Dendritic cell treated with granulocyte-macrophage colony-stimulating factor and Interleukin-4, amounts not matched to agents 40 ng/mL and 50 ng/mL, for 4 days (primary cell): ENCODE measurements around the gene EVX2.
A peak's percentile ranks its signal among the peaks of the same experiment; 100 is the strongest.

Source experiments
- H3K27ac Mint-ChIP-seq: one replicate; pipeline ENCODE4 v1.8.0; 2022; ENCODE audit warnings: mild to moderate bottlenecking, mixed read lengths
- H3K27me3 Mint-ChIP-seq: one replicate; pipeline ENCODE4 v1.8.0; 2022; ENCODE audit warnings: mild to moderate bottlenecking, mixed read lengths
- H3K36me3 Mint-ChIP-seq: one replicate; pipeline ENCODE4 v1.8.0; 2022; ENCODE audit warnings: low read depth, mixed read lengths
- H3K4me1 Mint-ChIP-seq: one replicate; pipeline ENCODE4 v1.8.0; 2022; ENCODE audit warnings: low read depth, mixed read lengths
- H3K4me3 Mint-ChIP-seq: one replicate; pipeline ENCODE4 v1.8.0; 2022; ENCODE audit warnings: mild to moderate bottlenecking, moderate library complexity, mixed read lengths
- H3K9me3 Mint-ChIP-seq: one replicate; pipeline ENCODE4 v1.8.0; 2022; ENCODE audit warnings: mixed read lengths
- intact Hi-C: fragments of 100-400 bp; cut with micrococcal nuclease; formaldehyde crosslinking; loops from one replicate; pipeline ENCODE4 v1.15.0; 2022

EVX2 gene

GRCh38 chr2:176125772-176126054 lies 42.0 kb upstream of the EVX2 start:
- H3K36me3 Mint-ChIP-seq = no peaks in the 10 kb centered on the region
- peaks cover 39% of the 10 kb centered on the region for H3K4me1 Mint-ChIP-seq
- H3K4me3 Mint-ChIP-seq = no peak overlapping the region
- H3K27me3 Mint-ChIP-seq = peaks cover 88% of the 10 kb centered on the region
- intact Hi-C loops = loop anchor here (2.0 to 5.0 kb wide), 3 partner anchors 512 to 1037 kb away; no protein-coding TSS in a partner anchor
- H3K27ac Mint-ChIP-seq = no peak overlapping the region
- H3K9me3 Mint-ChIP-seq = no peaks in the 10 kb centered on the region

- H3K27ac Mint-ChIP-seq = no peak overlapping the region
- H3K27me3 Mint-ChIP-seq = peaks cover 91% of the 10 kb centered on the region
- intact Hi-C loops = loop anchor here (5.0 kb wide), 2 partner anchors 512 to 1037 kb away; no protein-coding TSS in a partner anchor
- no peaks in the 10 kb centered on the region for H3K36me3 Mint-ChIP-seq
- H3K9me3 Mint-ChIP-seq = no peaks in the 10 kb centered on the region
- H3K4me1 Mint-ChIP-seq = peaks cover 37% of the 10 kb centered on the region
- H3K4me3 Mint-ChIP-seq = no peak overlapping the region
Measured at GRCh38 chr2:176124947-176125771, 41.4 kb upstream of the EVX2 start.

- no peaks in the 10 kb centered on the region for H3K9me3 Mint-ChIP-seq
- peaks cover 36% of the 10 kb centered on the region for H3K4me1 Mint-ChIP-seq
- intact Hi-C loops = no loop called here
- no peak overlapping the region for H3K27ac Mint-ChIP-seq
- H3K27me3 Mint-ChIP-seq = peaks cover 94% of the 10 kb centered on the region
- no peak overlapping the region for H3K4me3 Mint-ChIP-seq
- no peaks in the 10 kb centered on the region for H3K36me3 Mint-ChIP-seq
Measured at GRCh38 chr2:176124110-176124946, 40.6 kb upstream of the EVX2 start.

- peak overlapping the region; percentile 59 for H3K4me3 Mint-ChIP-seq
- peaks cover 35% of the 10 kb centered on the region for H3K4me1 Mint-ChIP-seq
- H3K27ac Mint-ChIP-seq = no peak overlapping the region
- H3K36me3 Mint-ChIP-seq = no peaks in the 10 kb centered on the region
- intact Hi-C loops = no loop called here
- H3K27me3 Mint-ChIP-seq = peaks cover 93% of the 10 kb centered on the region
- no peaks in the 10 kb centered on the region for H3K9me3 Mint-ChIP-seq
Measured at GRCh38 chr2:176123411-176124109, 39.8 kb upstream of the EVX2 start.

- H3K27ac Mint-ChIP-seq = no peak within 1 kb of the TSS
- H3K4me1 Mint-ChIP-seq = peaks cover 30% of the 10 kb centered on the region
- peaks cover 93% of the 10 kb centered on the region for H3K27me3 Mint-ChIP-seq
- peak within 1 kb of the TSS; percentile 59 for H3K4me3 Mint-ChIP-seq
- no peaks in the 10 kb centered on the region for H3K9me3 Mint-ChIP-seq
- intact Hi-C loops = no loop called here
- H3K36me3 Mint-ChIP-seq = no peaks in the 10 kb centered on the region
Measured at GRCh38 chr2:176122683-176123410, 39.1 kb upstream of the EVX2 start, which contains the start of gene HOXD9. Gene HOXD9 (plus strand): TSS chr2:176122719. CDS start chr2:176122769, 50 bp downstream.

GRCh38 chr2:176122052-176122682 lies 38.4 kb upstream of the EVX2 start:
- Mint-ChIP-seq H3K36me3 (no peaks in the 10 kb centered on the region), H3K4me1 (peaks cover 30% of the 10 kb centered on the region), H3K27me3 (peaks cover 94% of the 10 kb centered on the region), H3K4me3 (peak overlapping the region; percentile 59), H3K27ac (no peak overlapping the region), H3K9me3 (no peaks in the 10 kb centered on the region)
- intact Hi-C loops = no loop called here

- intact Hi-C loops = no loop called here
- no peaks in the 10 kb centered on the region for H3K36me3 Mint-ChIP-seq
- H3K27ac Mint-ChIP-seq = no peak overlapping the region
Measured at GRCh38 chr2:176121190-176122051, 37.7 kb upstream of the EVX2 start.

GRCh38 chr2:176120364-176121189 lies 36.8 kb upstream of the EVX2 start:
- Mint-ChIP-seq H3K27me3 (peaks cover 96% of the 10 kb centered on the region), H3K27ac (no peak overlapping the region), H3K4me3 (no peak overlapping the region), H3K36me3 (no peaks in the 10 kb centered on the region), H3K4me1 (peaks cover 30% of the 10 kb centered on the region), H3K9me3 (no peaks in the 10 kb centered on the region)
- intact Hi-C loops = no loop called here

More at GRCh38 chr2:176121190-176122051, 37.7 kb upstream of the EVX2 start:
- peaks cover 96% of the 10 kb centered on the region for H3K27me3 Mint-ChIP-seq
- no peak overlapping the region for H3K4me3 Mint-ChIP-seq
- no peaks in the 10 kb centered on the region for H3K9me3 Mint-ChIP-seq
- peaks cover 30% of the 10 kb centered on the region for H3K4me1 Mint-ChIP-seq

- Mint-ChIP-seq H3K4me1 (peaks cover 17% of the 10 kb centered on the region), H3K4me3 (peak overlapping the region; percentile 54), H3K27ac (no peak overlapping the region), H3K27me3 (peaks cover 94% of the 10 kb centered on the region), H3K9me3 (no peaks in the 10 kb centered on the region), H3K36me3 (no peaks in the 10 kb centered on the region)
- intact Hi-C loops = no loop called here
Measured at GRCh38 chr2:176118601-176119339, 35.0 kb upstream of the EVX2 start.

GRCh38 chr2:176117823-176118371 lies 34.1 kb upstream of the EVX2 start:
- H3K4me1 Mint-ChIP-seq = peaks cover 14% of the 10 kb centered on the region
- no peaks in the 10 kb centered on the region for H3K36me3 Mint-ChIP-seq
- intact Hi-C loops = no loop called here
- H3K27ac Mint-ChIP-seq = no peak overlapping the region
- H3K9me3 Mint-ChIP-seq = no peaks in the 10 kb centered on the region
- peaks cover 94% of the 10 kb centered on the region for H3K27me3 Mint-ChIP-seq
- H3K4me3 Mint-ChIP-seq = no peak overlapping the region

GRCh38 chr2:176117162-176117822 lies 33.5 kb upstream of the EVX2 start:
- H3K4me3 Mint-ChIP-seq = no peak overlapping the region
- H3K4me1 Mint-ChIP-seq = peaks cover 9% of the 10 kb centered on the region
- H3K36me3 Mint-ChIP-seq = no peaks in the 10 kb centered on the region
- intact Hi-C loops = no loop called here
- H3K27me3 Mint-ChIP-seq = peaks cover 94% of the 10 kb centered on the region
- no peak overlapping the region for H3K27ac Mint-ChIP-seq
- H3K9me3 Mint-ChIP-seq = no peaks in the 10 kb centered on the region
